Neuronal stem cell (in vitro differentiated cells): Measurements from ENCODE around the gene CRHR1.
A peak's percentile ranks its signal among the peaks of the same experiment; 100 is the strongest.

Experiments
- DNase-seq: peaks from one replicate; pipeline ENCODE4 v3.0.0-alpha.2; 2013; ENCODE audit warnings: low spot score
- H2AFZ ChIP-seq: one replicate; pipeline ENCODE4 v1.6.1; 2013; ENCODE audit warnings: mild to moderate bottlenecking, low read length, inconsistent platforms
- H2AK5ac ChIP-seq: 2 replicates; pipeline ENCODE4 v1.6.1; 2013; ENCODE audit warnings: low read depth, mild to moderate bottlenecking, inconsistent platforms, low read length, moderate library complexity, mixed read lengths
- H2BK120ac ChIP-seq: 2 replicates; pipeline ENCODE4 v1.6.1; 2013; ENCODE audit warnings: low read depth, mild to moderate bottlenecking, inconsistent platforms, low read length, moderate library complexity, mixed read lengths
- H2BK12ac ChIP-seq: one replicate; pipeline ENCODE4 v1.6.1; 2013; ENCODE audit warnings: low read length, inconsistent platforms
- H2BK15ac ChIP-seq: 2 replicates; pipeline ENCODE4 v1.6.1; 2013; ENCODE audit warnings: mild to moderate bottlenecking, low read length, inconsistent platforms, mixed read lengths
- H2BK5ac ChIP-seq: one replicate; pipeline ENCODE4 v1.6.1; 2013; ENCODE audit warnings: inconsistent platforms, mild to moderate bottlenecking, low read length, moderate library complexity
- H3K14ac ChIP-seq: one replicate; pipeline ENCODE4 v1.6.1; 2013; ENCODE audit warnings: low read length, inconsistent platforms
- H3K18ac ChIP-seq: 2 replicates; pipeline ENCODE4 v1.6.1; 2013; ENCODE audit warnings: low read length, inconsistent platforms
- H3K23ac ChIP-seq: 2 replicates; pipeline ENCODE4 v1.6.1; 2013; ENCODE audit warnings: low read depth, mild to moderate bottlenecking, mixed read lengths, low read length, inconsistent platforms; ENCODE audit not compliant: poor library complexity
- H3K27ac ChIP-seq: replicated peaks from 3 replicates; pipeline ENCODE4 v1.5.1; 2013; ENCODE audit warnings: low read length, inconsistent platforms
- H3K27me3 ChIP-seq, 3 experiments: 2 replicates each; pipeline ENCODE4 v1.6.1; 2013; ENCODE audit warnings: low read length in 3 of 3, mild to moderate bottlenecking in 2 of 3, inconsistent platforms in 1 of 3, low read depth in 1 of 3, mixed read lengths in 1 of 3, moderate library complexity in 1 of 3; ENCODE audit not compliant: control insufficient read depth in 3 of 3, insufficient read depth in 3 of 3
- H3K36me3 ChIP-seq, 2 donors: replicated peaks in 1 of 2; 2 replicates each; pipeline ENCODE4 v1.6.1; 2013; ENCODE audit warnings: low read length in 2 of 2; ENCODE audit not compliant: control insufficient read depth in 2 of 2, insufficient read depth in 2 of 2
- H3K4ac ChIP-seq: 2 replicates; pipeline ENCODE4 v1.6.1; 2013; ENCODE audit warnings: inconsistent platforms, mild to moderate bottlenecking, low read length, moderate library complexity
- H3K4me1 ChIP-seq, 2 donors: 1 replicate in 1 of 2; 2 replicates in 1 of 2; pipeline ENCODE4 v1.6.1; 2013; ENCODE audit warnings: low read length in 2 of 2, low read depth in 1 of 2; ENCODE audit not compliant: control insufficient read depth in 2 of 2, insufficient read depth in 1 of 2
- H3K4me2 ChIP-seq: one replicate; pipeline ENCODE4 v1.6.1; 2013; ENCODE audit warnings: mild to moderate bottlenecking, low read length, inconsistent platforms; ENCODE audit not compliant: insufficient read depth, poor library complexity, severe bottlenecking
- H3K4me3 ChIP-seq, 2 donors: 2 replicates each; pipeline ENCODE4 v1.5.1; 2013; ENCODE audit warnings: low read length in 2 of 2, mild to moderate bottlenecking in 2 of 2, inconsistent platforms in 1 of 2, moderate library complexity in 1 of 2
- H3K79me1 ChIP-seq: one replicate; pipeline ENCODE4 v1.6.1; 2013; ENCODE audit warnings: low read depth, mild to moderate bottlenecking, inconsistent platforms, low read length, moderate library complexity
- H3K9ac ChIP-seq: one replicate; pipeline ENCODE4 v1.6.1; 2013; ENCODE audit warnings: mild to moderate bottlenecking, low read depth, low read length, inconsistent platforms; ENCODE audit not compliant: poor library complexity
- H3K9me3 ChIP-seq, 2 donors: replicated peaks in 1 of 2; 2 replicates each; pipeline versions ENCODE3 to v1.6.1; 2013; ENCODE audit warnings: low read length in 2 of 2, mild to moderate bottlenecking in 2 of 2, inconsistent platforms in 1 of 2, low read depth in 1 of 2, mixed read lengths in 1 of 2, moderate library complexity in 1 of 2; ENCODE audit not compliant: control insufficient read depth in 2 of 2, insufficient read depth in 1 of 2
- H4K8ac ChIP-seq: one replicate; pipeline ENCODE4 v1.6.1; 2013; ENCODE audit warnings: low read depth, mild to moderate bottlenecking, inconsistent platforms, low read length, moderate library complexity
- H4K91ac ChIP-seq: one replicate; pipeline ENCODE4 v1.6.1; 2013; ENCODE audit warnings: low read length, low read depth, mild to moderate bottlenecking, inconsistent platforms; ENCODE audit not compliant: poor library complexity
- WGBS, 2 donors: extraction: QIAGEN DNeasy Blood & Tissue Kit; methylation state at CpG; one replicate each; pipeline ENCODE4 v1.1.7; 2013; ENCODE audit warnings: missing lambda C conversion rate in 2 of 2, mixed read lengths in 1 of 2; ENCODE audit not compliant: insufficient read length in 2 of 2, insufficient replicate concordance in 1 of 2; ENCODE audit errors: extremely low coverage in 2 of 2; 5-methylcytosine and 5-hydroxymethylcytosine counted together

CRHR1 gene

GRCh38 chr17:45869676-45870341 is 85.7 kb downstream of the CRHR1 start:
- DNase-seq: no peak
- Histone ChIP-seq H3K18ac (peak overlapping the region; percentile 31), H2BK120ac (no peak overlapping the region), H4K91ac (no peak overlapping the region), H3K4me3 (no peak overlapping the region), H2BK5ac (no peak overlapping the region), H3K14ac (no peak overlapping the region), H2AK5ac (no peak overlapping the region), H3K4me2 (no peak overlapping the region), H3K27me3 (peaks cover 0 to 10% (median 0%) of the 10 kb centered on the region in 3 experiments), H3K27ac (no peak overlapping the region), H2AFZ (no peak overlapping the region), H2BK15ac (no peak overlapping the region), H4K8ac (no peak overlapping the region), H3K9me3 (no peaks in the 10 kb centered on the region), H3K79me1 (no peaks in the 10 kb centered on the region), H3K4me1 (peaks cover 3 to 7% of the 10 kb centered on the region in 2 donors), H2BK12ac (no peak overlapping the region), H3K4ac (no peak overlapping the region), H3K9ac (no peak overlapping the region), H3K23ac (no peak overlapping the region), H3K36me3 (no peaks in the 10 kb centered on the region)
- WGBS, 2 donors: no CpG with 5 or more reads among the region's 14 CpGs

DNA sequence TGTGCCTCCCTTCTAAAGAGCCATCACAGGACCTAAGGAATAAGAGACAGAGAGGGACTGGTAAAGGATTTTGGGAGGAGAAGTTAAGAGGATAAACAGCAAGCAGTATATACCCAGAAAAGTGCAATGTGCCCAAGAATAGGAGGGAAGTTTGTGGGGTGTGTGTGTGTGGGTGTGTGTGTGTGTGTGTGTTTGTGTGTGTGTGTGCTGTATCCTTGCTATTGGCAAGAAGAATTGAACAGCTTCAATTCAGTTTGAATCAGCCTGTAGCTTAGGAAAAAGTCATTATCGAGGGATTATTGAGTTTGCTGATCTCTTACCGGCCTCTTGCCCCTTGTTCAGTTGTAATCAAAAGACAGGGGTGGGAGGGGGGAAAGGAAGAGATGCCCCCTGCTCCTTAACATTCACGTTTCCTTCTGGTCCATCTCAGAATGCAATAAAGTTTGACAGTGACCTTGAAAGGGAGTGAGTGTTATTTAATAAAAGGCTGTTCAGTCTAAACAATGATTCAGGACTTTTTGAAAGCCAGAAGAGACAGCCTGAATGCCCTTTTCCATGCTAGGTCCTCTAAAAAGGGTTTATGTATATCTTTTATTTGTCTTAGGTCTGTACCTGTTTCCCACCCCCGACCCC is 86.3 kb downstream of the CRHR1 start:
- no peak overlapping the region for H2AK5ac ChIP-seq
- H2AFZ ChIP-seq: no peak overlapping the region
- no peak overlapping the region for H2BK12ac ChIP-seq
- peaks cover 3 to 7% of the 10 kb centered on the region in 2 donors for H3K4me1 ChIP-seq
- H3K4ac ChIP-seq: no peak overlapping the region
- no peaks in the 10 kb centered on the region for H3K79me1 ChIP-seq
- H3K18ac ChIP-seq: no peak overlapping the region
- H3K9ac ChIP-seq: no peak overlapping the region
- no CpG with 5 or more reads among the region's 4 CpGs for WGBS, 2 donors
- no peak overlapping the region for H3K4me2 ChIP-seq
- no peak overlapping the region for H2BK5ac ChIP-seq
- H3K4me3 ChIP-seq: no peak overlapping the region
- no peak overlapping the region for H3K14ac ChIP-seq
- no peak for DNase-seq
- peaks cover 0 to 6% (median 0%) of the 10 kb centered on the region in 3 experiments for H3K27me3 ChIP-seq
- H4K91ac ChIP-seq: no peak overlapping the region
- no peak overlapping the region for H4K8ac ChIP-seq
- no peak overlapping the region for H3K23ac ChIP-seq
- H2BK15ac ChIP-seq: no peak overlapping the region
- no peak overlapping the region for H3K27ac ChIP-seq
- no peak overlapping the region for H2BK120ac ChIP-seq
- no peaks in the 10 kb centered on the region for H3K36me3 ChIP-seq
- no peaks in the 10 kb centered on the region for H3K9me3 ChIP-seq

DNA sequence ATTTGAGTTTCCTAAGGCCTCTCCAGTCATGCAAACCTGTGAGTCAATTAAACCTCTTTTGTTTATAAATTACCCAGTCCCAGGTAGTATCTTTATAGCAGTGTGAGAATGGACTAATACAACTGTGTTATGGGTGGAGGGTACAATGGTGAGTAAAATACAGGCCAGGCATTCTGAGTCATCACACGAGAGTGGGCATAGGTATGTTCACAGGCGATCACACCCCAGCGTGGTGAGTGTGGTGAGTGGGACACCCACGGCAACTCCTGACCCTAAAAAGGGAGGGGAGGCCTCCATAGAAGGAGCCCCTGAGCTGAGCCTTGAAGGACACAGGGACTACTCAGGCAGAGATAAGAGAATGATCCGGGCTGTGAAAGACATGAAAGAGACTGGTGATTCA is 87.6 kb downstream of the CRHR1 start:
- Histone ChIP-seq H3K27me3 (peaks cover 0 to 6% (median 0%) of the 10 kb centered on the region in 3 experiments), H3K27ac (no peak overlapping the region), H3K79me1 (no peaks in the 10 kb centered on the region), H2AK5ac (no peak overlapping the region), H3K4me2 (no peak overlapping the region), H3K36me3 (no peaks in the 10 kb centered on the region), H2BK5ac (no peak overlapping the region), H3K9me3 (no peaks in the 10 kb centered on the region), H2AFZ (no peak overlapping the region), H3K18ac (no peak overlapping the region), H3K23ac (no peak overlapping the region), H4K91ac (no peak overlapping the region), H2BK12ac (no peak overlapping the region), H3K4me3 (no peak overlapping the region), H3K14ac (no peak overlapping the region), H4K8ac (no peak overlapping the region), H2BK120ac (no peak overlapping the region), H3K9ac (no peak overlapping the region), H3K4me1 (peaks cover 3 to 7% of the 10 kb centered on the region in 2 donors), H3K4ac (no peak overlapping the region), H2BK15ac (no peak overlapping the region)
- DNase-seq: no peak
- WGBS, 2 donors: no CpG with 5 or more reads among the region's 5 CpGs

DNA sequence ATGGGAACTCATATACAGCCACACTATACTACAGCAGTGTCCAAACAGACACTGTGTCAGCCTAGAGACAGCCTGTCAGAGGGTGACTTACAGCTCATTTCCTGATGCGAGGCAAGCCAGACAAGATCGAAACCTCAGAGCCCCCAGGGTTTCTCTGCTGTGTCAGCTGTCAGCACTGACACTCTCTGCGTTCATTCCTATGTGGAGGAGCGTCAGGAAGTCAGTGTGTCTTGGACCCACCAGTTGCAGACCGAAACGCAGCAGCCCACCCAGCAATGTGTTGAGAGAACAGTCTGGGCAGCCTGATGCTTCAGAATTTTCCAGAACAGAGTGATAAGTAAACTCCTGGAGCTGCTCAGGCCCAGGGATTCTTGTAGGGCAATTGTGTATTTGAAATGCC is 89.6 kb downstream of the CRHR1 start:
- no peak overlapping the region for H3K4ac ChIP-seq
- H3K36me3 ChIP-seq: no peaks in the 10 kb centered on the region
- H2AK5ac ChIP-seq: no peak overlapping the region
- H2AFZ ChIP-seq: peak overlapping the region; percentile 45
- no peak overlapping the region for H2BK5ac ChIP-seq
- no peak overlapping the region for H3K4me3 ChIP-seq
- H3K23ac ChIP-seq: no peak overlapping the region
- no peak overlapping the region for H3K14ac ChIP-seq
- peak overlapping the region; percentile 87 for H3K18ac ChIP-seq
- peaks cover 3 to 7% of the 10 kb centered on the region in 2 donors for H3K4me1 ChIP-seq
- no peak overlapping the region for H4K91ac ChIP-seq
- peak overlapping the region; percentile 13 for H3K9ac ChIP-seq
- H2BK15ac ChIP-seq: no peak overlapping the region
- H3K9me3 ChIP-seq: no peaks in the 10 kb centered on the region
- H3K27ac ChIP-seq: no peak overlapping the region
- DNase-seq: no peak
- H3K79me1 ChIP-seq: no peaks in the 10 kb centered on the region
- no CpG with 5 or more reads among the region's 6 CpGs for WGBS, 2 donors
- no peak overlapping the region for H2BK120ac ChIP-seq
- no peak overlapping the region for H3K4me2 ChIP-seq
- H2BK12ac ChIP-seq: no peak overlapping the region
- H3K27me3 ChIP-seq: peaks cover 0 to 6% (median 0%) of the 10 kb centered on the region in 3 experiments
- no peak overlapping the region for H4K8ac ChIP-seq
